ENCODE results near the gene KIRREL1.

Gene KIRREL1

DNA sequence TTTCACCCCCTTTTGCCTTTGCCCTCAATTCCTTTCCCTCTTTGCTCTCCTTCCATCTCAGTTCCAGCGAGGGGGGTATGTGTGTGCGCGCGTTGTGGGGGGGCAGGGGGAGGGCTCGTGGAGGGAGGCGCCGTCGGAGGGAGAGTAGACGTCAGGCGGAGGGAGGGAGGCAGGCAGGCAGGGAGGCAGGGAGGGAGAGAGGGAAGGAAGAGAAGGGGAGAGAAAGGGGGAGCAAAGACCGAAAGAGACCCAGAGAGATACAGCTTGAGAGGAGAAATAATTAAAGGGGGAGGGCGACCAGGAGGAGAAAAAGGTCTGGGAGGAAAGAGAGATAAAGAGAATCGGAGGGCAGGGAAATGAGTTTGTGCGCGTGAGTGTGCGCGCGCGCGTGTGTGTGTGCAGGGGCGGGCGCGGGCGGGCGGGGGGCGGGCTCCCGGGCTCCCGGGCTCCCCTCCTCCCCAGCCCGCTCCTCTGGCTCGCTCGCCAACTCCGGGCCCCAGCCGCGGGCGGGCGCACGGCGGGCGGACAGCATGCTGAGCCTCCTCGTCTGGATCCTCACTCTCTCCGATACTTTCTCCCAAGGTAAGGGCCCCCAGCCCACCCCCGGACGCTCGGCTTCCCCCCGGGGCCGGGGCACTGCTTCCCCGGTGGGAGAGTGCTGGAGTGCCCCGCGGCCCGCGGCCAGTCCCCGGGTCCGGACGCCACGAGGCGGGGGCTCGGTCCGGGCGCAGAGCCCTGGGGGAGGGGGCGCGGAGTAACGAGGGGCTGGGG is at the start of gene KIRREL1:
KIRREL1 (plus strand) TSS at position 499 of the 771 bp plus-strand sequence; CDS start at position 531, 32 bp downstream.
- peak within 1 kb of the TSS; percentile 76 for H3K27ac ChIP-seq (ENCODE audit: poor library complexity, severe bottlenecking)
- no peaks in the 10 kb centered on the region for H3K27me3 ChIP-seq (ENCODE audit: insufficient read depth, poor library complexity, severe bottlenecking)
- peaks cover 18% of the 10 kb centered on the region for H3K36me3 ChIP-seq (ENCODE audit: low read depth)
- TF ChIP-seq, protein P1, sequence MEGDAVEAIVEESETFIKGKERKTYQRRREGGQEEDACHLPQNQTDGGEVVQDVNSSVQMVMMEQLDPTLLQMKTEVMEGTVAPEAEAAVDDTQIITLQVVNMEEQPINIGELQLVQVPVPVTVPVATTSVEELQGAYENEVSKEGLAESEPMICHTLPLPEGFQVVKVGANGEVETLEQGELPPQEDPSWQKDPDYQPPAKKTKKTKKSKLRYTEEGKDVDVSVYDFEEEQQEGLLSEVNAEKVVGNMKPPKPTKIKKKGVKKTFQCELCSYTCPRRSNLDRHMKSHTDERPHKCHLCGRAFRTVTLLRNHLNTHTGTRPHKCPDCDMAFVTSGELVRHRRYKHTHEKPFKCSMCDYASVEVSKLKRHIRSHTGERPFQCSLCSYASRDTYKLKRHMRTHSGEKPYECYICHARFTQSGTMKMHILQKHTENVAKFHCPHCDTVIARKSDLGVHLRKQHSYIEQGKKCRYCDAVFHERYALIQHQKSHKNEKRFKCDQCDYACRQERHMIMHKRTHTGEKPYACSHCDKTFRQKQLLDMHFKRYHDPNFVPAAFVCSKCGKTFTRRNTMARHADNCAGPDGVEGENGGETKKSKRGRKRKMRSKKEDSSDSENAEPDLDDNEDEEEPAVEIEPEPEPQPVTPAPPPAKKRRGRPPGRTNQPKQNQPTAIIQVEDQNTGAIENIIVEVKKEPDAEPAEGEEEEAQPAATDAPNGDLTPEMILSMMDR (IDR thresholded peaks at IDR 0.05; ENCODE audit: poor library complexity, severe bottlenecking), result no peak
- H3K4me3 ChIP-seq (ENCODE audit: severe bottlenecking), result peak within 1 kb of the TSS; percentile 90
- H3K9me3 ChIP-seq (ENCODE audit: severe bottlenecking), result no peaks in the 10 kb centered on the region
- ATAC-seq (ENCODE audit: low read depth) (peak; percentile 59), DNase-seq (ENCODE audit: low spot score) (no peak)
- peaks cover 2% of the 10 kb centered on the region for H3K4me1 ChIP-seq (ENCODE audit: insufficient read depth, poor library complexity, severe bottlenecking)

DNA sequence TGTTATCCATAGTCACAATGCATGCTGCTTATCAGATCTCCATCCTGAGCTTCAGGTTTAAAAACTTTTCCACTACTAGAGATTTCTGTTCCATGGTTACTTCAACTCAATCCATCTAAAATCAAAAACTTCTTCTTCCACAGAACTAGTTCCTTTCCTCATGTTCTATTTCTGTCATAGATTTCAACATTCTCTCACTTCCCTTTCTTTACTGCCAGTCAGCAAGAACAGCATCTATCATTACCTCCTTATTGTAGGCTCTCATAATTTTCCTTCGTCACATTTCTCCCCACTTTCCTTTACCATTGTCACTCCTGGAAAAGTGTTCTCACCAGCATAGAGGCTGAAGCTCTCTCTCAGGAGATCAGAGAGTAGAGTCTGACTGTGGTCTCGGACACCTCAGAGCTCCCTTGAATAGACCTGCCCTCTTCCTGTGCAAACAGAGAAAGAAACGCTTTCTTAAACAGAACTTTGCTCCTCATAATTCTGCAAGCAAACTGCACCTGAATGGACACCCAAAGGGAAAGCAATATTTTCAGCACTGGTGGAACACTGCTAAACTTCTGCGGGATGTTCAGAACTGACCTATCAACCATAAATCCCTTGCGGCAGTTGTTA is 48.7 kb upstream of the KIRREL1 start:
- H3K27ac ChIP-seq (ENCODE audit: poor library complexity, severe bottlenecking), result no peak overlapping the region
- no peaks in the 10 kb centered on the region for H3K9me3 ChIP-seq (ENCODE audit: severe bottlenecking)
- H3K4me1 ChIP-seq (ENCODE audit: insufficient read depth, poor library complexity, severe bottlenecking), result no peaks in the 10 kb centered on the region
- ATAC-seq (ENCODE audit: low read depth) (no peak), DNase-seq (ENCODE audit: low spot score) (no peak)
- H3K36me3 ChIP-seq (ENCODE audit: low read depth), result no peaks in the 10 kb centered on the region
- TF ChIP-seq, protein P1 (IDR thresholded peaks at IDR 0.05; ENCODE audit: poor library complexity, severe bottlenecking), result no peak
- no peaks in the 10 kb centered on the region for H3K27me3 ChIP-seq (ENCODE audit: insufficient read depth, poor library complexity, severe bottlenecking)
- no peak overlapping the region for H3K4me3 ChIP-seq (ENCODE audit: severe bottlenecking)

DNA sequence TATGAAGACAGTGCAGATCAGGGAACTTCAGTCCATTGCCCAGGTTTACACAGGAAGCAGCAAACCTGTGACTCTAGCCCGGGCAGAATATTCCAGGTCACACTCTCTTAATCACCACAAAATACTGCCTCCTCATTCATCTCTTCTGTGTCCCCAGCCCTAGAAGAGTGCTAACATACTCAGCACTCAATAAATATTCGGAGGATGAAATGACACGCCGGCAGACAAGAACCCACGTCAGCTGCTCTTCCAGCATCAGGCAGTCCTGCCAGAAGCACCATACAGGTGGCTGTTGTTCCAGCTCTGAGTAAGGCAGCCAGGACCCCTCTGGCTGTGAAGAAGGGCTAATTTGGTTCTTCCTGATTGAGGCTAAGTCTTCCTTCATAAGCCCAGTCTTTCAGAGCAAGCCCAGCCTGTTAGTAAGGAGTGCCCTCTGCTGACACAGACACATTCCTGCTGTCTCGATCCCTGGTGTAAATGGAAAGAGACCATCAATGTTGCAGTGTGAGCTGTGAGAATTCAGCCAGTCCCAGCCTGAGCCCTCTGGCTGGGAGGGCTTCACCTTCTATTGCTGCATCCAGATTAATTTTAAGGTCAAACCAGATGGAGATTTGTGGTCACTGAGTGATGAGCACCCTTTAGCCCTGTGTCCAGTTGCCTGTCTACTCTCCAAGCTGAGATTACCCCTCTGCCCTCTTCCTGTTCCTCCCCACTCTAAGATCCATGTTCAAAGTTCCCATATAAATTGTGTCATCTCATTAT is 45.0 kb upstream of the KIRREL1 start:
- DNase-seq (ENCODE audit: low spot score), result no peak
- TF ChIP-seq, protein P1 (IDR thresholded peaks at IDR 0.05; ENCODE audit: poor library complexity, severe bottlenecking), result peak; percentile 50
- ATAC-seq (ENCODE audit: low read depth), result peak; percentile 73
- Histone ChIP-seq H3K4me1 (ENCODE audit: insufficient read depth, poor library complexity, severe bottlenecking) (no peaks in the 10 kb centered on the region), H3K27me3 (ENCODE audit: insufficient read depth, poor library complexity, severe bottlenecking) (peaks cover 3% of the 10 kb centered on the region), H3K27ac (ENCODE audit: poor library complexity, severe bottlenecking) (no peak overlapping the region), H3K36me3 (ENCODE audit: low read depth) (no peaks in the 10 kb centered on the region), H3K4me3 (ENCODE audit: severe bottlenecking) (no peak overlapping the region), H3K9me3 (ENCODE audit: severe bottlenecking) (no peaks in the 10 kb centered on the region)

DNA sequence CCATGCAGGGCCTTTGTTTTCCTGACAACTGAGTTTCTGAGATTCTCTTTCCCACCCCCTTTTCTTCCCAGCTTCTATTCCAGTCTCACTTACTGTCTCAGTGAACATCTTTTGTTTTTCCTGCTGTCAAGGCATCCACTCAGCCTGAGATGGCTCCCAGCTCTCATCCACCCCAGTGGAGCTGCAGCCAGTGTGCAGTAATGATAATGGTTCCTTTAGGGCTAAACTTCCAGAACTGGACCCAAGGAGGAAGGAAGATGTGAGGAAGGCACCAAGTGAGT is 44.4 kb upstream of the KIRREL1 start:
- Histone ChIP-seq H3K36me3 (ENCODE audit: low read depth) (no peaks in the 10 kb centered on the region), H3K27ac (ENCODE audit: poor library complexity, severe bottlenecking) (no peak overlapping the region)
- no peak for ATAC-seq (ENCODE audit: low read depth)

More for the DNA sequence above, 44.4 kb upstream of the KIRREL1 start:
- Histone ChIP-seq H3K4me3 (ENCODE audit: severe bottlenecking) (no peak overlapping the region), H3K4me1 (ENCODE audit: insufficient read depth, poor library complexity, severe bottlenecking) (no peaks in the 10 kb centered on the region), H3K9me3 (ENCODE audit: severe bottlenecking) (no peaks in the 10 kb centered on the region), H3K27me3 (ENCODE audit: insufficient read depth, poor library complexity, severe bottlenecking) (peaks cover 3% of the 10 kb centered on the region)
- TF ChIP-seq, protein P1 (IDR thresholded peaks at IDR 0.05; ENCODE audit: poor library complexity, severe bottlenecking), result no peak
- DNase-seq (ENCODE audit: low spot score), result no peak

Measured in RWPE2 (cell line).